Suprapubic skin (tissue), 4 donors: ENCODE measurements around the gene KRT15. TPM values are rescaled to one million over a fixed set of nuclear protein-coding genes. Genes with fewer than 3 reads are reported as not detected.

ENCODE experiments used
- DNase-seq, 2 donors: peaks; one replicate each; pipeline ENCODE4 v3.0.0-alpha.2; 2019; ENCODE audit warnings: low spot score in 2 of 2
- H3K27ac ChIP-seq: fragments of 200-600 bp; sonication (generic); one replicate; pipeline ENCODE4 v1.5.1; 2019
- H3K27me3 ChIP-seq: fragments of 200-600 bp; sonication (generic); one replicate; pipeline ENCODE4 v1.5.1; 2019
- H3K36me3 ChIP-seq: fragments of 200-600 bp; sonication (generic); one replicate; pipeline ENCODE4 v1.5.1; 2019
- H3K4me1 ChIP-seq: fragments of 200-600 bp; sonication (generic); one replicate; pipeline ENCODE4 v1.5.1; 2019
- H3K4me3 ChIP-seq: fragments of 200-600 bp; sonication (generic); one replicate; pipeline ENCODE4 v1.5.1; 2019; ENCODE audit warnings: mild to moderate bottlenecking
- H3K9me3 ChIP-seq: fragments of 200-600 bp; sonication (generic); one replicate; pipeline ENCODE4 v1.5.1; 2019
- CTCF ChIP-seq, 2 donors: fragments of 200-600 bp in 1 of 2; fragments of 450-650 bp in 1 of 2; sonication (generic) in 1 of 2; IDR thresholded peaks; one replicate each; pipeline ENCODE4 v1.5.1; 2016 to 2019; ENCODE audit warnings: antibody characterized with exemption in 2 of 2, mild to moderate bottlenecking in 1 of 2, moderate library complexity in 1 of 2
- EP300 ChIP-seq: sonication (generic); formaldehyde crosslinking; IDR thresholded peaks from one replicate; pipeline ENCODE4 v1.6.1; 2017; ENCODE audit warnings: antibody characterized with exemption
- POLR2A ChIP-seq, 2 donors: fragments of 450-650 bp; IDR thresholded peaks; one replicate each; pipeline ENCODE4 v1.6.1; 2017; ENCODE audit warnings: antibody characterized with exemption in 2 of 2, mild to moderate bottlenecking in 2 of 2, moderate library complexity in 2 of 2
- POLR2AphosphoS5 ChIP-seq, 3 donors: sonication (generic); formaldehyde crosslinking; IDR thresholded peaks; one replicate each; pipeline ENCODE4 v1.6.1; 2017; ENCODE audit warnings: antibody characterized with exemption in 3 of 3
- WGBS: methylation state at CpG from one replicate; pipeline ENCODE4 v1.1.5; 2018; 5-methylcytosine and 5-hydroxymethylcytosine counted together
- total RNA-seq, 4 donors: library from RNA; depleted of rRNA; stranded (reverse); fragments of >200 nt; gene quantifications; one replicate each; pipeline ENCODE4 v1.1.0, GENCODE V29; 2016

Gene KRT15
- total RNA-seq, 4 donors from 2014 or later: 690 to 2,507 (median 1,431) TPM

- 88% methylated on average over 11 of the region's 29 CpGs for WGBS
- Histone ChIP-seq H3K36me3 (no peaks in the 10 kb centered on the region), H3K4me3 (no peak overlapping the region), H3K27me3 (peaks cover 10% of the 10 kb centered on the region), H3K9me3 (no peaks in the 10 kb centered on the region), H3K4me1 (no peaks in the 10 kb centered on the region), H3K27ac (no peak overlapping the region)
- DNase-seq: no peak
- TF ChIP-seq CTCF (IDR thresholded peaks at IDR 0.05): no peak
- TF ChIP-seq POLR2A (IDR thresholded peaks at IDR 0.05): no peak
- TF ChIP-seq EP300: no peak
- TF ChIP-seq POLR2AphosphoS5 (IDR thresholded peaks at IDR 0.05): no peak
Measured at GRCh38 chr17:41486809-41487530, 31.7 kb downstream of the KRT15 start.

GRCh38 chr17:41486316-41486715, 32.4 kb downstream of the KRT15 start:
- peaks cover 10% of the 10 kb centered on the region for H3K27me3 ChIP-seq
- TF ChIP-seq EP300 (no peak), CTCF (IDR thresholded peaks at IDR 0.05) (no peak), POLR2AphosphoS5 (IDR thresholded peaks at IDR 0.05) (no peak), POLR2A (IDR thresholded peaks at IDR 0.05) (no peak)
- no peaks in the 10 kb centered on the region for H3K9me3 ChIP-seq
- H3K27ac ChIP-seq: no peak overlapping the region
- H3K4me1 ChIP-seq: no peaks in the 10 kb centered on the region
- no peaks in the 10 kb centered on the region for H3K36me3 ChIP-seq
- 91% methylated on average over 13 of the region's 13 CpGs for WGBS
- no peak overlapping the region for H3K4me3 ChIP-seq
- DNase-seq: no peak

- no peak for TF ChIP-seq POLR2AphosphoS5 (IDR thresholded peaks at IDR 0.05)
- no peak for TF ChIP-seq EP300
- TF ChIP-seq POLR2A (IDR thresholded peaks at IDR 0.05): no peak
- no peak for TF ChIP-seq CTCF (IDR thresholded peaks at IDR 0.05)
- Histone ChIP-seq H3K27ac (no peak overlapping the region), H3K9me3 (no peaks in the 10 kb centered on the region), H3K4me3 (no peak overlapping the region), H3K36me3 (no peaks in the 10 kb centered on the region), H3K27me3 (peaks cover 10% of the 10 kb centered on the region), H3K4me1 (no peaks in the 10 kb centered on the region)
- no peak for DNase-seq
- WGBS: 93% methylated on average over 6 of the region's 8 CpGs
Measured at GRCh38 chr17:41484920-41485904, 33.5 kb downstream of the KRT15 start.

GRCh38 chr17:41483991-41484826, 34.5 kb downstream of the KRT15 start:
- H3K9me3 ChIP-seq: no peaks in the 10 kb centered on the region
- H3K27ac ChIP-seq: no peak overlapping the region
- H3K36me3 ChIP-seq: no peaks in the 10 kb centered on the region
- 86% methylated on average over 7 of the region's 7 CpGs for WGBS
- no peak overlapping the region for H3K4me3 ChIP-seq
- no peak for DNase-seq
- peaks cover 10% of the 10 kb centered on the region for H3K27me3 ChIP-seq
- H3K4me1 ChIP-seq: no peaks in the 10 kb centered on the region
- TF ChIP-seq CTCF (IDR thresholded peaks at IDR 0.05) (no peak), EP300 (no peak), POLR2A (IDR thresholded peaks at IDR 0.05) (no peak), POLR2AphosphoS5 (IDR thresholded peaks at IDR 0.05) (no peak)
